Ecto neural progenitor cell (in vitro differentiated cells): Measurements from ENCODE around the gene RAX.

ENCODE experiments used
- DNase-seq: peaks from one replicate; pipeline ENCODE4 v3.0.0-alpha.2; 2018; ENCODE audit warnings: low spot score

The RAX gene

GRCh38 chr18:59246796-59247195 lies 26.5 kb downstream of the RAX start:
- no peak for DNase-seq

GRCh38 chr18:59242906-59243305 lies 30.3 kb downstream of the RAX start:
- no peak for DNase-seq

GRCh38 chr18:59239642-59240041 lies 33.6 kb downstream of the RAX start:
- DNase-seq, result no peak

- no peak for DNase-seq
Observed at GRCh38 chr18:59238385-59238784, 34.9 kb downstream of the RAX start.

- DNase-seq, result no peak
Observed at GRCh38 chr18:59233017-59233410, 40.2 kb downstream of the RAX start.

GRCh38 chr18:59232309-59233016 lies 40.8 kb downstream of the RAX start:
- no peak for DNase-seq

GRCh38 chr18:59231877-59232276 lies 41.4 kb downstream of the RAX start:
- no peak for DNase-seq

- no peak for DNase-seq
Observed at GRCh38 chr18:59231114-59231513, 42.1 kb downstream of the RAX start.

- no peak for DNase-seq
Observed at GRCh38 chr18:59229701-59230443, 43.4 kb downstream of the RAX start.

- no peak for DNase-seq
Observed at GRCh38 chr18:59229191-59229590, 44.1 kb downstream of the RAX start.

GRCh38 chr18:59228351-59228750 lies 44.9 kb downstream of the RAX start:
- DNase-seq, result no peak

GRCh38 chr18:59222341-59222740 lies 50.9 kb downstream of the RAX start:
- no peak for DNase-seq

- DNase-seq, result peak; percentile 60
Observed at GRCh38 chr18:59220784-59221765, 52.2 kb downstream of the RAX start.

- peak; percentile 65 for DNase-seq
Observed at GRCh38 chr18:59220164-59220783, 53.0 kb downstream of the RAX start.

GRCh38 chr18:59219672-59220163 lies 53.5 kb downstream of the RAX start, which contains the start of gene GRP:
Gene GRP, plus strand, starts transcription at chr18:59220158. Its CDS starts 108 bp downstream, at chr18:59220266.
- peak; percentile 70 for DNase-seq

- no peak for DNase-seq
Observed at GRCh38 chr18:59218018-59218417, 55.2 kb downstream of the RAX start.
